Measurements from ENCODE around the gene SEZ6L. TPM values are rescaled to one million over a fixed set of nuclear protein-coding genes. Genes with fewer than 3 reads are reported as not detected.

The SEZ6L gene
- polyA plus RNA-seq, 1 donor (not counting 4 experiments of a cell fraction or from before 2014, with no cell fraction given) = not detected

GRCh38 chr22:26245001-26245400 lies 75.7 kb downstream of the SEZ6L start:
- H3K27me3 ChIP-seq (ENCODE audit: control insufficient read depth, extremely low read depth, insufficient read depth, low read length) = no peaks in the 10 kb centered on the region
- H3K4me2 ChIP-seq (ENCODE audit: control insufficient read depth, extremely low read depth, insufficient read depth, low read depth, low read length) = no peak overlapping the region
- H3K4me3 ChIP-seq (ENCODE audit: control insufficient read depth in 2 of 3, extremely low read depth in 1 of 3, insufficient read depth in 2 of 3, low read depth in 1 of 3, low read length in 3 of 3) = no peak overlapping the region
- H2AFZ ChIP-seq (ENCODE audit: control insufficient read depth, low read length) = no peak overlapping the region
- no peaks in the 10 kb centered on the region for H3K9me1 ChIP-seq (ENCODE audit: control insufficient read depth, extremely low read depth, insufficient read depth, low read length)
- no peak overlapping the region for H3K9ac ChIP-seq (ENCODE audit: control insufficient read depth, extremely low read depth, insufficient read depth, low read length)
- no peaks in the 10 kb centered on the region for H4K20me1 ChIP-seq (ENCODE audit: control insufficient read depth, extremely low read depth, insufficient read depth, low read length)
- no peak overlapping the region for H3K27ac ChIP-seq (ENCODE audit: control insufficient read depth, insufficient read depth, low read length)
- H3K4me1 ChIP-seq (ENCODE audit: control insufficient read depth, extremely low read depth, insufficient read depth, low read length) = no peaks in the 10 kb centered on the region
- FAIRE-seq (no peak), DNase-seq (ENCODE audit: low read depth, low spot score) (no peak)
- dilution Hi-C loops (cut with MboI; ENCODE audit: extremely low pct_ligation_motif_present, low sequenced_read_pairs) = no loop called here
- no peaks in the 10 kb centered on the region for H3K9me3 ChIP-seq (ENCODE audit: control insufficient read depth, low read depth, low read length)
- no peaks in the 10 kb centered on the region for H3K36me3 ChIP-seq (ENCODE audit: control insufficient read depth in 2 of 2, extremely low read depth in 1 of 2, insufficient read depth in 2 of 2, low read length in 2 of 2)
- no peaks in the 10 kb centered on the region for H3K79me2 ChIP-seq (ENCODE audit: control insufficient read depth, insufficient read depth, low read length)
- TF ChIP-seq EZH2 (IDR thresholded peaks at IDR 0.05; ENCODE audit: low read length) = no peak
- TF ChIP-seq CTCF (optimal IDR thresholded peaks at IDR 0.05 in 1 of 3, IDR thresholded peaks at IDR 0.05 in 1 of 3, conservative IDR thresholded peaks at IDR 0.05 in 1 of 3; ENCODE audit: extremely low read depth in 1 of 3, insufficient read depth in 2 of 3, low read length in 3 of 3) = no peak

- no peak overlapping the region for H2AFZ ChIP-seq (ENCODE audit: control insufficient read depth, low read length)
- FAIRE-seq = no peak
These were observed 77.3 kb downstream of the SEZ6L start for GRCh38 chr22:26246552-26246951.

GRCh38 chr22:26251869-26252268 lies 82.6 kb downstream of the SEZ6L start:
- TF ChIP-seq CTCF (optimal IDR thresholded peaks at IDR 0.05 in 1 of 3, IDR thresholded peaks at IDR 0.05 in 1 of 3, conservative IDR thresholded peaks at IDR 0.05 in 1 of 3; ENCODE audit: extremely low read depth in 1 of 3, insufficient read depth in 2 of 3, low read length in 3 of 3) = no peak
- no peak for TF ChIP-seq EZH2 (IDR thresholded peaks at IDR 0.05; ENCODE audit: low read length)
- no peaks in the 10 kb centered on the region for H3K9me3 ChIP-seq (ENCODE audit: control insufficient read depth, low read depth, low read length)
- no peaks in the 10 kb centered on the region for H4K20me1 ChIP-seq (ENCODE audit: control insufficient read depth, extremely low read depth, insufficient read depth, low read length)
- H3K4me2 ChIP-seq (ENCODE audit: control insufficient read depth, extremely low read depth, insufficient read depth, low read depth, low read length) = no peak overlapping the region
- no peaks in the 10 kb centered on the region for H3K4me1 ChIP-seq (ENCODE audit: control insufficient read depth, extremely low read depth, insufficient read depth, low read length)
- no peaks in the 10 kb centered on the region for H3K79me2 ChIP-seq (ENCODE audit: control insufficient read depth, insufficient read depth, low read length)
- DNase-seq (ENCODE audit: low read depth, low spot score) = no peak
- H3K4me3 ChIP-seq (ENCODE audit: control insufficient read depth in 2 of 3, extremely low read depth in 1 of 3, insufficient read depth in 2 of 3, low read depth in 1 of 3, low read length in 3 of 3) = no peak overlapping the region
- no peaks in the 10 kb centered on the region for H3K36me3 ChIP-seq (ENCODE audit: control insufficient read depth in 2 of 2, extremely low read depth in 1 of 2, insufficient read depth in 2 of 2, low read length in 2 of 2)
- FAIRE-seq = no peak
- no peaks in the 10 kb centered on the region for H3K9me1 ChIP-seq (ENCODE audit: control insufficient read depth, extremely low read depth, insufficient read depth, low read length)
- no peak overlapping the region for H2AFZ ChIP-seq (ENCODE audit: control insufficient read depth, low read length)
- no peak overlapping the region for H3K27ac ChIP-seq (ENCODE audit: control insufficient read depth, insufficient read depth, low read length)
- H3K9ac ChIP-seq (ENCODE audit: control insufficient read depth, extremely low read depth, insufficient read depth, low read length) = no peak overlapping the region
- dilution Hi-C loops (cut with MboI; ENCODE audit: extremely low pct_ligation_motif_present, low sequenced_read_pairs) = no loop called here
- H3K27me3 ChIP-seq (ENCODE audit: control insufficient read depth, extremely low read depth, insufficient read depth, low read length) = no peaks in the 10 kb centered on the region

More at GRCh38 chr22:26246552-26246951, 77.3 kb downstream of the SEZ6L start:
- Histone ChIP-seq H3K79me2 (ENCODE audit: control insufficient read depth, insufficient read depth, low read length) (no peaks in the 10 kb centered on the region), H3K4me1 (ENCODE audit: control insufficient read depth, extremely low read depth, insufficient read depth, low read length) (no peaks in the 10 kb centered on the region), H3K27ac (ENCODE audit: control insufficient read depth, insufficient read depth, low read length) (no peak overlapping the region), H3K4me2 (ENCODE audit: control insufficient read depth, extremely low read depth, insufficient read depth, low read depth, low read length) (no peak overlapping the region), H4K20me1 (ENCODE audit: control insufficient read depth, extremely low read depth, insufficient read depth, low read length) (no peaks in the 10 kb centered on the region), H3K36me3 (ENCODE audit: control insufficient read depth in 2 of 2, extremely low read depth in 1 of 2, insufficient read depth in 2 of 2, low read length in 2 of 2) (no peaks in the 10 kb centered on the region), H3K9me3 (ENCODE audit: control insufficient read depth, low read depth, low read length) (no peaks in the 10 kb centered on the region), H3K9ac (ENCODE audit: control insufficient read depth, extremely low read depth, insufficient read depth, low read length) (no peak overlapping the region), H3K4me3 (ENCODE audit: control insufficient read depth in 2 of 3, extremely low read depth in 1 of 3, insufficient read depth in 2 of 3, low read depth in 1 of 3, low read length in 3 of 3) (no peak overlapping the region), H3K27me3 (ENCODE audit: control insufficient read depth, extremely low read depth, insufficient read depth, low read length) (no peaks in the 10 kb centered on the region), H3K9me1 (ENCODE audit: control insufficient read depth, extremely low read depth, insufficient read depth, low read length) (no peaks in the 10 kb centered on the region)
- dilution Hi-C loops (cut with MboI; ENCODE audit: extremely low pct_ligation_motif_present, low sequenced_read_pairs) = no loop called here
- DNase-seq (ENCODE audit: low read depth, low spot score) = no peak
- no peak for TF ChIP-seq EZH2 (IDR thresholded peaks at IDR 0.05; ENCODE audit: low read length)
